IMR-90 (cell line): ENCODE results near the gene ZNF583.

Source experiments
- CHD1 ChIP-seq: IDR thresholded peaks from 2 replicates; pipeline ENCODE4 v1.6.1; 2012; ENCODE audit warnings: low read depth, low read length, improper control_type of control experiment
- POLR2A ChIP-seq: IDR thresholded peaks from 2 replicates; pipeline ENCODE4 v1.6.1; 2012; ENCODE audit warnings: mild to moderate bottlenecking, low read depth, low read length
- RAD21 ChIP-seq: IDR thresholded peaks from 2 replicates; pipeline ENCODE4 v1.6.1; 2012; ENCODE audit warnings: low read length, improper control_type of control experiment
- RCOR1 ChIP-seq: IDR thresholded peaks from 2 replicates; pipeline ENCODE4 v1.6.1; 2012; ENCODE audit warnings: mild to moderate bottlenecking, low read length, improper control_type of control experiment; ENCODE audit not compliant: insufficient replicate concordance
- TF ChIP-seq, protein P1 (sequence below): conservative IDR thresholded peaks from 2 replicates; pipeline ENCODE4 v1.5.1; 2012; ENCODE audit warnings: mild to moderate bottlenecking, low read depth, low read length, improper control_type of control experiment

DNA sequence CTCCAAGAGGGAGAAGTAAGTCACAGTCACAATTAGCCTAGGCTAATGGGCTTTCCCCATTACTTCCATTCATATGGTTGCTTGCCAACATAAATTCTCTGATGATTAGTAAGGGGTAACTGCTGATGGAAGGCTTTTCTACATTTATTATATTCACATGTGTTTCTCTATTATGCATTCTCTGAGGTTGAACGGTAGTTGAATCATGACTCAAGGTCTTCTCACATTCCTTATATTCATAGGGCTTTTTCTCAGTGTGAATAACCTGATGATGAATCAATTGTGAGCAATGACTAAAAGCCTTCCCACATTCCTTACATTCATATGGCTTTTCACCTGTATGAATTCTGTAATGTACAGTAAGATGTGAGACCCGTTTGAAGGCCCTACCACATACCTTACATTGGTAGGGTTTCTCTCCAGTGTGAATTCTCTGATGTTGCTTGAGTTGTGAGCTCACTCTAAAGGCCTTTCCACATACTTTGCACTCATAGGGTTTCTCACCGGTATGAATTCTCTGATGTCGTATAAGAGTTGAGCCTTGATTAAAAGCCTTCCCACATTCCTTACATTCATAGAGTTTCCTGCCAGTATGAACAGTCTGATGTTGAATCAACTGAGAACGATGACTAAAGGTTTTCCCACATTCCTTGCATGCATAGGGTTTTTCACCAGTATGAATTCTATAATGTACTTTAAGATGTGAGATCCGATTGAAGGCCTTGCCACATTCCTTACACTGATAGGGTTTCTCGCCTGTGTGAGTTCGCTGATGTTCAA, 20.1 kb upstream of the ZNF583 start:
- TF ChIP-seq RAD21: no peak
- TF ChIP-seq, protein P1, sequence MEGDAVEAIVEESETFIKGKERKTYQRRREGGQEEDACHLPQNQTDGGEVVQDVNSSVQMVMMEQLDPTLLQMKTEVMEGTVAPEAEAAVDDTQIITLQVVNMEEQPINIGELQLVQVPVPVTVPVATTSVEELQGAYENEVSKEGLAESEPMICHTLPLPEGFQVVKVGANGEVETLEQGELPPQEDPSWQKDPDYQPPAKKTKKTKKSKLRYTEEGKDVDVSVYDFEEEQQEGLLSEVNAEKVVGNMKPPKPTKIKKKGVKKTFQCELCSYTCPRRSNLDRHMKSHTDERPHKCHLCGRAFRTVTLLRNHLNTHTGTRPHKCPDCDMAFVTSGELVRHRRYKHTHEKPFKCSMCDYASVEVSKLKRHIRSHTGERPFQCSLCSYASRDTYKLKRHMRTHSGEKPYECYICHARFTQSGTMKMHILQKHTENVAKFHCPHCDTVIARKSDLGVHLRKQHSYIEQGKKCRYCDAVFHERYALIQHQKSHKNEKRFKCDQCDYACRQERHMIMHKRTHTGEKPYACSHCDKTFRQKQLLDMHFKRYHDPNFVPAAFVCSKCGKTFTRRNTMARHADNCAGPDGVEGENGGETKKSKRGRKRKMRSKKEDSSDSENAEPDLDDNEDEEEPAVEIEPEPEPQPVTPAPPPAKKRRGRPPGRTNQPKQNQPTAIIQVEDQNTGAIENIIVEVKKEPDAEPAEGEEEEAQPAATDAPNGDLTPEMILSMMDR: no peak
- TF ChIP-seq POLR2A: no peak
- TF ChIP-seq CHD1: no peak
- no peak for TF ChIP-seq RCOR1
